ENCODE measurements around the gene SGPP2. TPM values are rescaled to one million over a fixed set of nuclear protein-coding genes. Genes with fewer than 3 reads are reported as not detected.

The SGPP2 gene
- total RNA-seq, 1 donor from 2014 or later = 12.4 TPM

DNA sequence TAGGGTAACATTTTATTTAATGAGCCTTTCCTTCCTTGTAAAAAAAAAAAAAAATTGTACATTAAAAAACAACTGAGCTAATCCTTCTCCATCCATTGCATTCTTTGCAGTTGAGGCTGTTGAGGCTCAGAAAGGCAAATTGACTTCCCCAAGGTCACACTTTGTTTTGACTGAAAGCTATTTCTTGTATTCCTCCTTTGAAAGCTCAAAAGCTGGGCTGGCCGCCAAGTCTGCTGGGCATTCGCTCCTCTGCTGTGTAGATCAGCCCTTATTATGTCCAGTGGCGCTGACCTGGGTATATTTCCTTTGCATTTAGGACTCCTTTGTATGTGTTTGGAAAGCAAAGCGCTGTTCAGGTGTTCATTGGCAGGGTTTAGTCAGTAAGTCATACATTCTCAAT, 44.0 kb downstream of the SGPP2 start:
- H3K36me3 Mint-ChIP-seq (ENCODE audit: low read depth) = no peaks in the 10 kb centered on the region
- no peak for DNase-seq
- H3K9me3 Mint-ChIP-seq = peaks cover 2% of the 10 kb centered on the region
- no peak for ATAC-seq (ENCODE audit: low read depth)
- TF ChIP-seq, protein P1, sequence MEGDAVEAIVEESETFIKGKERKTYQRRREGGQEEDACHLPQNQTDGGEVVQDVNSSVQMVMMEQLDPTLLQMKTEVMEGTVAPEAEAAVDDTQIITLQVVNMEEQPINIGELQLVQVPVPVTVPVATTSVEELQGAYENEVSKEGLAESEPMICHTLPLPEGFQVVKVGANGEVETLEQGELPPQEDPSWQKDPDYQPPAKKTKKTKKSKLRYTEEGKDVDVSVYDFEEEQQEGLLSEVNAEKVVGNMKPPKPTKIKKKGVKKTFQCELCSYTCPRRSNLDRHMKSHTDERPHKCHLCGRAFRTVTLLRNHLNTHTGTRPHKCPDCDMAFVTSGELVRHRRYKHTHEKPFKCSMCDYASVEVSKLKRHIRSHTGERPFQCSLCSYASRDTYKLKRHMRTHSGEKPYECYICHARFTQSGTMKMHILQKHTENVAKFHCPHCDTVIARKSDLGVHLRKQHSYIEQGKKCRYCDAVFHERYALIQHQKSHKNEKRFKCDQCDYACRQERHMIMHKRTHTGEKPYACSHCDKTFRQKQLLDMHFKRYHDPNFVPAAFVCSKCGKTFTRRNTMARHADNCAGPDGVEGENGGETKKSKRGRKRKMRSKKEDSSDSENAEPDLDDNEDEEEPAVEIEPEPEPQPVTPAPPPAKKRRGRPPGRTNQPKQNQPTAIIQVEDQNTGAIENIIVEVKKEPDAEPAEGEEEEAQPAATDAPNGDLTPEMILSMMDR (IDR thresholded peaks at IDR 0.05) = no peak
- H3K27me3 Mint-ChIP-seq = no peaks in the 10 kb centered on the region
- ChIA-PET CTCF (no interaction called here), POLR2A (no interaction called here)
- intact Hi-C loops (cut with micrococcal nuclease) = no loop called here
- no peak overlapping the region for H3K27ac Mint-ChIP-seq
- no peaks in the 10 kb centered on the region for H3K4me1 Mint-ChIP-seq
- H3K4me3 Mint-ChIP-seq = no peak overlapping the region

DNA sequence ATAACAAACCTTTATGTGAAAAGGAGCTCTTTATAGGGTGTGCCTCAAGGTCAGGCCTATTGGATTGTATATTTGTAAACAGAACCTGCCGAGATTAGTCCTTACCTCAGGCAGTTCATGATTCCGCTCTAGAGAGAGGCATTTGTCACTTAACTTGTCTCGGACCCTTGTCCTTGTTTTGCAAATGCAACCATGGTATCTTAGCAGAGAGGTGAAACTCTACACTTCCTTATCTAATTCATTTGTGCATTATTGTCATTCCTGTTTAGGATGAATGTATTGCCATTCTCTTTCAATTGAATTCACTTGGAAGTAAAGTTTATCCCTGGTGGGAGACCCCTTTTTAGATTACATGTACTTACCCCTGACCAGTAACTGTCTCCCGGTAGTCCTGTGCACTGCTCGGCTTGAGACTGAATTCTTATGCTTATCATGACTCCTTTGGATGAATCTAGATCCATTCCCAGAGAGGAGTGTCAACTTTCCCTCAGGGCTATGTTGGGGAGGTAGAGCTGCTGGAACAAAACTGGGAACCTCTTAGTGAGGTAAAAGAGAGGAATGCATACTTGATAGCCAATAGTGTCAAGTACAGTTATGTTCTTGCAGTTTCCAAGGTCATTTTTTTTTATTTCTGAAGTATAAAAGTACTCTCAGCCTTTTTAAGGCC, 46.6 kb downstream of the SGPP2 start:
- TF ChIP-seq, protein P1 (IDR thresholded peaks at IDR 0.05) = no peak
- Mint-ChIP-seq H3K4me1 (no peaks in the 10 kb centered on the region), H3K9me3 (peaks cover 2% of the 10 kb centered on the region), H3K36me3 (ENCODE audit: low read depth) (peaks cover 2% of the 10 kb centered on the region), H3K27ac (no peak overlapping the region), H3K4me3 (no peak overlapping the region), H3K27me3 (no peaks in the 10 kb centered on the region)
- intact Hi-C loops (cut with micrococcal nuclease) = no loop called here
- ChIA-PET POLR2A (no interaction called here), CTCF (no interaction called here)
- no peak for DNase-seq
- ATAC-seq (ENCODE audit: low read depth) = no peak

DNA sequence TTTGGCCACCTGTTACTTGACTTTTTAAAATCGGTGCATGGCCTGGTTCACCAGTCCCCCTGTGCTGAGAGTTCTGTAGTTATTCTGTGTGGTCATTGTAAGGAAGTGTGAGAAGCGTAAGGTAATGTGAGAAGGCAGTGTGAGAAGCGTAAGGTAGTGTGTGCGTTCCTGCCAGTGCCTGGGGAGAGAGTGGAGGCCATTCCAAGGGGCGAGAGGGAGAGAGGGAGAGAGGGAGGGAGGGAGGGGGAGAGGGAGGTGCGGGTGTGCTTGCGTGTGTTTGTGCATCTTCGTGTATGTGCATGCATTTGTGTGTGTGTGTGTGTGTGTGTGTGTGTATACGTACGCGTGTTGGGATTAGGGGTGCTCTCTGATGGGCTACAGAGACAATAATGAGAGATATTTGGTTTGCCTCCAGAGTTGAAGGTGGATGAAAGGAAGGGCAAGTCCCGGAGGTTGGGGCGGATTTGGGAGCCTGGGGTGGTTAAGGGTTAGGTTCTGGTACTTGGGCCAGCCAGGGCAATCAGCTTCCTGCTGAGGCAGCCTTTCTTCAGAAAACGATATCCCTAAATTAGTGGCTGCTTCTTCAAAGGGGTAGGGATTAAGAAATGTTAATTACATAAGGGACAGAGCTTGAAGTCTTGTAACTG, 53.7 kb downstream of the SGPP2 start:
- intact Hi-C loops (cut with micrococcal nuclease) = no loop called here
- Mint-ChIP-seq H3K9me3 (no peaks in the 10 kb centered on the region), H3K4me3 (no peak overlapping the region), H3K27ac (no peak overlapping the region), H3K27me3 (no peaks in the 10 kb centered on the region), H3K36me3 (ENCODE audit: low read depth) (peaks cover 4% of the 10 kb centered on the region), H3K4me1 (no peaks in the 10 kb centered on the region)
- ATAC-seq (ENCODE audit: low read depth) (no peak), DNase-seq (no peak)
- TF ChIP-seq, protein P1 (IDR thresholded peaks at IDR 0.05) = no peak
- ChIA-PET POLR2A (no interaction called here), CTCF (no interaction called here)

DNA sequence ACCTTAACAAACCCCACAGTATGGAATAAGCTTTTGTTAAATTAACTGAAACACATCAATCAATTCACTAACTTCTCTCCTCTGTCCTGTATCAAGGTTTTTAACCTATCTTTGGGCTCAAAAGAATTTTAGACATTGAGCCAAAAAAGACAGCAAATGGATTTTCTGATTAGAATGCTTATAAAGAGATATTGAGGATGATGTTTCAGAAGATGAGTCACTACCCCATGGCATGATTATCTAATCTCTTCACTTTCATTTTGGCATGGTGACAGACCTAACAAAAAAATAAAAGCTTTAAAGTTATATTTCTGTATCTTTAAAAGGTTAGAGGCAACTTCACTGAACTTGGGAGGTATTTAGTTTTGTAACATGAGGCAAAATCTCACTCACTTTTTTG, 55.5 kb downstream of the SGPP2 start:
- no peaks in the 10 kb centered on the region for H3K4me1 Mint-ChIP-seq
- peaks cover 4% of the 10 kb centered on the region for H3K36me3 Mint-ChIP-seq (ENCODE audit: low read depth)
- ChIA-PET CTCF (interaction anchor here (1.6 kb wide), 1 partner anchor 162 kb away, joined by 4 read pairs; no protein-coding TSS in a partner anchor), POLR2A (no interaction called here)
- no peak for DNase-seq
- TF ChIP-seq, protein P1 (IDR thresholded peaks at IDR 0.05) = no peak
- H3K9me3 Mint-ChIP-seq = no peaks in the 10 kb centered on the region
- H3K27ac Mint-ChIP-seq = no peak overlapping the region
- intact Hi-C loops (cut with micrococcal nuclease) = no loop called here
- no peak overlapping the region for H3K4me3 Mint-ChIP-seq
- no peaks in the 10 kb centered on the region for H3K27me3 Mint-ChIP-seq
- ATAC-seq (ENCODE audit: low read depth) = no peak

DNA sequence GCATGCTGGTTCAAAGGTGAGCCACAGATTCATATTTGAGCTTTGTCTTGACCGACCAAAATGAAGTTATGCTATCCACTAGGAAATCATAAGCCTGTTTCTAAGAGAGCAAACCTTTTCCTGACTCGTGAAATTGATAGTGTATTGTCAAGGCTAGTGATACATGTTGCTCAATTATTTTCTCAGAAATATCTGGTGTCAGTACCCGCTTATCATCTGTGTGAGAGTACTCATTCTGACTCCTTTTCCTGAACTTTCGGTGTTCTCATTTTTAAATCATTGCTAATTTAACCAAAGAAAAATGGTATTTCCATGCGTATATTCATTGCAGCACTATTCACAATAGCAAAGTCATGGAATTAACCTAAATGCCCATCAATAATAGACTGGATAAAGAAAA, 56.2 kb downstream of the SGPP2 start:
- no peak overlapping the region for H3K4me3 Mint-ChIP-seq
- ChIA-PET POLR2A (no interaction called here), CTCF (interaction anchor here (1.6 kb wide), 1 partner anchor 162 kb away, joined by 4 read pairs; no protein-coding TSS in a partner anchor)
- ATAC-seq (ENCODE audit: low read depth) (no peak), DNase-seq (no peak)
- H3K36me3 Mint-ChIP-seq (ENCODE audit: low read depth) = peaks cover 4% of the 10 kb centered on the region
- TF ChIP-seq, protein P1 (IDR thresholded peaks at IDR 0.05) = no peak
- no peak overlapping the region for H3K27ac Mint-ChIP-seq
- no peaks in the 10 kb centered on the region for H3K9me3 Mint-ChIP-seq
- H3K27me3 Mint-ChIP-seq = no peaks in the 10 kb centered on the region
- H3K4me1 Mint-ChIP-seq = no peaks in the 10 kb centered on the region
- intact Hi-C loops (cut with micrococcal nuclease) = no loop called here
